Right forelimb (tissue), 1 donor: ENCODE data around the gene PIMREG.

Experiments used
- DNase-seq: peaks from one replicate; pipeline ENCODE4 v3.0.0-alpha.2; 2018

Gene PIMREG

GRCh38 chr17:6443692-6444570, at the start of gene PIMREG:
Gene PIMREG (plus strand): TSS chr17:6444455. CDS start chr17:6445111, 656 bp downstream.
- peak; percentile 97 for DNase-seq

- no peak for DNase-seq
Measured at GRCh38 chr17:6398955-6399354, 45.3 kb upstream of the PIMREG start.

- DNase-seq, result no peak
Measured at GRCh38 chr17:6402258-6402657, 42.0 kb upstream of the PIMREG start.

GRCh38 chr17:6408276-6408675, 36.0 kb upstream of the PIMREG start:
- no peak for DNase-seq

- no peak for DNase-seq
Measured at GRCh38 chr17:6408735-6409134, 35.5 kb upstream of the PIMREG start.

GRCh38 chr17:6413065-6413464, 31.2 kb upstream of the PIMREG start:
- DNase-seq, result no peak

GRCh38 chr17:6415616-6416015, 28.6 kb upstream of the PIMREG start:
- DNase-seq, result no peak

GRCh38 chr17:6420173-6420641, 24.0 kb upstream of the PIMREG start:
- DNase-seq, result no peak

GRCh38 chr17:6421700-6422604, 22.3 kb upstream of the PIMREG start:
- peak; percentile 85 for DNase-seq

- DNase-seq, result no peak
Measured at GRCh38 chr17:6422654-6423241, 21.5 kb upstream of the PIMREG start.

- no peak for DNase-seq
Measured at GRCh38 chr17:6423931-6424330, 20.3 kb upstream of the PIMREG start.

GRCh38 chr17:6425407-6425806, 18.8 kb upstream of the PIMREG start:
- DNase-seq, result no peak

- DNase-seq, result no peak
Measured at GRCh38 chr17:6426356-6427101, 17.7 kb upstream of the PIMREG start.

- no peak for DNase-seq
Measured at GRCh38 chr17:6427279-6427781, 16.9 kb upstream of the PIMREG start.

GRCh38 chr17:6428207-6428965, 15.9 kb upstream of the PIMREG start:
- DNase-seq, result no peak

GRCh38 chr17:6429266-6429665, 15.0 kb upstream of the PIMREG start:
- no peak for DNase-seq

- DNase-seq, result no peak
Measured at GRCh38 chr17:6430769-6431168, 13.5 kb upstream of the PIMREG start.

GRCh38 chr17:6435051-6435450, 9.2 kb upstream of the PIMREG start, which contains the start of gene AIPL1:
Gene AIPL1 (minus strand): TSS chr17:6435121. CDS start chr17:6435104, 17 bp downstream.
- DNase-seq, result no peak

- DNase-seq, result peak; percentile 56
Measured at GRCh38 chr17:6435968-6436367, 8.3 kb upstream of the PIMREG start.

GRCh38 chr17:6437466-6437865, 6.8 kb upstream of the PIMREG start:
- DNase-seq, result no peak

- no peak for DNase-seq
Measured at GRCh38 chr17:6437956-6438355, 6.3 kb upstream of the PIMREG start.
